Measurements from ENCODE around the gene CYP1A1.
A peak's percentile ranks its signal among the peaks of the same experiment; 100 is the strongest.
"Not testable (repeated sequence)": the region's sequence is repeated elsewhere in the genome, so short reads cannot be mapped to it uniquely, and the experiment has no call there.

CYP1A1 gene

GRCh38 chr15:74725225-74725774 is at the start of gene CYP1A1:
CYP1A1 (minus strand) TSS chr15:74725528; CDS start chr15:74723097, 2,431 bp downstream.
- DNase-seq (ENCODE audit: low read depth) = peak; percentile 8

GRCh38 chr15:74773731-74774252 is 48.5 kb upstream of the CYP1A1 start:
- DNase-seq (ENCODE audit: low read depth) = no peak

GRCh38 chr15:74773329-74773728 is 48.0 kb upstream of the CYP1A1 start:
- DNase-seq (ENCODE audit: low read depth) = no peak

GRCh38 chr15:74770211-74770903 is 45.0 kb upstream of the CYP1A1 start:
- DNase-seq (ENCODE audit: low read depth) = no peak

GRCh38 chr15:74769463-74770025 is 44.2 kb upstream of the CYP1A1 start:
- DNase-seq (ENCODE audit: low read depth) = no peak

- DNase-seq (ENCODE audit: low read depth) = no peak
These were observed 43.5 kb upstream of the CYP1A1 start for GRCh38 chr15:74768771-74769342.

- DNase-seq (ENCODE audit: low read depth) = no peak
These were observed 42.9 kb upstream of the CYP1A1 start for GRCh38 chr15:74768099-74768770.

GRCh38 chr15:74767167-74768098 is 42.1 kb upstream of the CYP1A1 start:
- DNase-seq (ENCODE audit: low read depth) = no peak

- no peak for DNase-seq (ENCODE audit: low read depth)
These were observed 38.1 kb upstream of the CYP1A1 start for GRCh38 chr15:74763416-74763815.

- DNase-seq (ENCODE audit: low read depth) = no peak
These were observed 37.4 kb upstream of the CYP1A1 start for GRCh38 chr15:74762791-74763150.

- DNase-seq (ENCODE audit: low read depth) = no peak
These were observed 33.4 kb upstream of the CYP1A1 start for GRCh38 chr15:74758736-74759135.

- no peak for DNase-seq (ENCODE audit: low read depth)
These were observed 29.4 kb upstream of the CYP1A1 start for GRCh38 chr15:74754593-74755215.

- DNase-seq (ENCODE audit: low read depth) = no peak
These were observed 27.2 kb upstream of the CYP1A1 start for GRCh38 chr15:74752531-74752930.

GRCh38 chr15:74752011-74752410 is 26.7 kb upstream of the CYP1A1 start:
- DNase-seq (ENCODE audit: low read depth) = no peak

GRCh38 chr15:74750751-74751150 is 25.4 kb upstream of the CYP1A1 start:
- no peak for DNase-seq (ENCODE audit: low read depth)

- DNase-seq (ENCODE audit: low read depth) = no peak
These were observed 24.5 kb upstream of the CYP1A1 start for GRCh38 chr15:74749832-74750231.

GRCh38 chr15:74748322-74748946 is 23.1 kb upstream of the CYP1A1 start, which contains the start of gene CYP1A2:
CYP1A2 (plus strand) TSS chr15:74748845; CDS start chr15:74749739, 894 bp downstream.
- DNase-seq (ENCODE audit: low read depth) = no peak

GRCh38 chr15:74746389-74746788 is 21.1 kb upstream of the CYP1A1 start:
- DNase-seq (ENCODE audit: low read depth) = no peak

- DNase-seq (ENCODE audit: low read depth) = no peak
These were observed 17.1 kb upstream of the CYP1A1 start for GRCh38 chr15:74742422-74742821.

GRCh38 chr15:74738239-74738638 is 12.9 kb upstream of the CYP1A1 start:
- DNase-seq (ENCODE audit: low read depth) = not testable (repeated sequence)

Measured in stimulated activated CD8-positive, alpha-beta memory T cell treated with anti-CD3 and anti-CD28 coated beads, Interleukin-7, amount 100 ng/mL, for 24 hours (primary cell).